Panc1 (cell line): ENCODE results near the gene IPO5. TPM values are rescaled to one million over a fixed set of nuclear protein-coding genes. Genes with fewer than 3 reads are reported as not detected.

Experiments
- ATAC-seq: fragments of 200-7000 bp; cut with Tn5 transposase; 2 replicates; pipeline ENCODE4 v1.9.1; 2020; ENCODE audit warnings: mild to moderate bottlenecking, moderate library complexity
- BruUV-seq: library from RNA; stranded (reverse); fragments of 400-500 nt; replicated peaks from 2 replicates; lab custom pipeline; 2021; lab: Mats Ljungman, UMichigan
- CTCF ChIA-PET: fragments of 300-600 bp; sonication (Branson Sonifier 250); formaldehyde crosslinking; loops from one replicate; lab custom pipeline; 2022; ENCODE audit warnings: antibody characterized with exemption; lab: Charles Lee
- POLR2A ChIA-PET: fragments of 300-600 bp; sonication (Branson Sonifier 250); formaldehyde crosslinking; loops from one replicate; lab custom pipeline; 2022; ENCODE audit warnings: antibody characterized with exemption; lab: Charles Lee
- DNase-seq: peaks from one replicate; pipeline ENCODE4 v3.0.0-alpha.2; 2010; ENCODE audit warnings: low read depth, low spot score
- H3K27ac ChIP-seq: 2 replicates; pipeline ENCODE4 v1.5.1; 2011; ENCODE audit warnings: mild to moderate bottlenecking, low read length, inconsistent platforms
- H3K27me3 ChIP-seq: fragments of 200-500 bp; sonication (Bioruptor generic); 2 replicates; pipeline ENCODE4 v1.6.0; 2014; ENCODE audit warnings: low read length, inconsistent platforms; ENCODE audit not compliant: control insufficient read depth, insufficient read depth
- H3K36me3 ChIP-seq: fragments of 200-500 bp; sonication (Bioruptor generic); 2 replicates; pipeline ENCODE4 v1.5.1; 2014; ENCODE audit warnings: inconsistent platforms, mild to moderate bottlenecking, low read length, moderate library complexity; ENCODE audit not compliant: control insufficient read depth, insufficient read depth
- H3K4me1 ChIP-seq: 2 replicates; pipeline ENCODE4 v1.5.1; 2011; ENCODE audit warnings: inconsistent platforms, mild to moderate bottlenecking, low read length, moderate library complexity; ENCODE audit not compliant: control insufficient read depth, insufficient read depth
- H3K4me3 ChIP-seq, 2 experiments: 2 replicates each; pipeline ENCODE4 v1.5.1; 2011 to 2012; ENCODE audit warnings: low read depth in 2 of 2, low read length in 2 of 2, mild to moderate bottlenecking in 2 of 2, inconsistent platforms in 1 of 2, moderate library complexity in 1 of 2
- H3K9me3 ChIP-seq: fragments of 200-500 bp; sonication (Bioruptor generic); 2 replicates; pipeline ENCODE4 v1.5.1; 2014; ENCODE audit warnings: low read depth, mild to moderate bottlenecking, inconsistent platforms, low read length, moderate library complexity; ENCODE audit not compliant: control insufficient read depth, insufficient read depth
- POLR2AphosphoS5 ChIP-seq: IDR thresholded peaks from 2 replicates; pipeline ENCODE4 v1.6.1; 2012; ENCODE audit warnings: mild to moderate bottlenecking, low read depth, low read length, moderate library complexity
- SIN3A ChIP-seq: IDR thresholded peaks from 2 replicates; pipeline ENCODE4 v1.6.1; 2012; ENCODE audit warnings: low read depth, mild to moderate bottlenecking, low read length, moderate library complexity, borderline replicate concordance; ENCODE audit not compliant: insufficient read depth
- TCF7L2 ChIP-seq: IDR thresholded peaks from 2 replicates; pipeline ENCODE4 v1.6.1; 2011; ENCODE audit warnings: mild to moderate bottlenecking, low read depth, low read length, inconsistent platforms
- in situ Hi-C: cut with HindIII; loops from 2 replicates; pipeline ENCODE4 v1.10.0; 2016; ENCODE audit warnings: low sequenced_read_pairs, low pct_unique_long_range_greater_than_20kb
- intact Hi-C: fragments of 100-400 bp; cut with micrococcal nuclease; formaldehyde crosslinking; loops from one replicate; pipeline ENCODE4 v1.10.0; 2022; ENCODE audit not compliant: unreplicated experiment
- total RNA-seq: library from RNA; stranded (reverse); gene quantifications from one replicate; pipeline ENCODE4 v1.2.1, GENCODE V29; 2021; ENCODE audit not compliant: unreplicated experiment
- TF ChIP-seq, protein P1 (sequence below), 2 experiments: IDR thresholded peaks; 2 replicates each; pipeline ENCODE4 v1.6.1; 2011 to 2012; ENCODE audit warnings: low read depth in 2 of 2, control low read depth in 1 of 2, low read length in 1 of 2, mild to moderate bottlenecking in 1 of 2, moderate library complexity in 1 of 2; ENCODE audit not compliant: insufficient read depth in 1 of 2
- TF ChIP-seq, protein P2 (sequence below): fragments of 450-650 bp; IDR thresholded peaks from 2 replicates; pipeline ENCODE4 v1.5.1; 2017; ENCODE audit warnings: mild to moderate bottlenecking

IPO5 gene
- total RNA-seq, 1 experiment from 2014 or later: 122 TPM

DNA sequence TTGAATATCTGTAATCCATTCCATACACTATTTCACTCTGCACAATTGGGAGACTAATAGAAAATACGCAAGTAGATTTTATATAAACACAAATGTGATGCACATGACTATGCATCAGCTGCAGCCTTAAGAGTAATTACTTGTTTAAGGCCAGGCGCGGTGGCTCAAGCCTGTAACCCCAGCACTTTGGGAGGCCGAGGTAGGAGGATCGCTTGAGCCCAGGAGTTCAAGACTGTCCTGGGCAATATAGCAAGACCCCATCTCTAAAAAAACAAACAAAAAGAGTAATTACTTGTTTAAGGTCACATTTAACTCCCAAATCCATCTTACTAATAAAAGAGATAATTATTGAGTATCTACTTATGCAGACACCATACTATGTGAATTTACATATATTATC, 18.0 kb downstream of the IPO5 start:
- no peaks in the 10 kb centered on the region for H3K4me1 ChIP-seq
- no TSS peak for BruUV-seq
- no peak overlapping the region for H3K27ac ChIP-seq
- H3K4me3 ChIP-seq: no peak overlapping the region
- no peaks in the 10 kb centered on the region for H3K36me3 ChIP-seq
- H3K27me3 ChIP-seq: no peaks in the 10 kb centered on the region
- ATAC-seq (no peak), DNase-seq (no peak)
- ChIA-PET POLR2A (no interaction called here), CTCF (no interaction called here)
- intact Hi-C loops (loop anchor here (10.0 kb wide), 1 partner anchor 117 kb away; no protein-coding TSS in a partner anchor), in situ Hi-C loops (no loop called here)
- H3K9me3 ChIP-seq: no peaks in the 10 kb centered on the region
- TF ChIP-seq, protein P1, sequence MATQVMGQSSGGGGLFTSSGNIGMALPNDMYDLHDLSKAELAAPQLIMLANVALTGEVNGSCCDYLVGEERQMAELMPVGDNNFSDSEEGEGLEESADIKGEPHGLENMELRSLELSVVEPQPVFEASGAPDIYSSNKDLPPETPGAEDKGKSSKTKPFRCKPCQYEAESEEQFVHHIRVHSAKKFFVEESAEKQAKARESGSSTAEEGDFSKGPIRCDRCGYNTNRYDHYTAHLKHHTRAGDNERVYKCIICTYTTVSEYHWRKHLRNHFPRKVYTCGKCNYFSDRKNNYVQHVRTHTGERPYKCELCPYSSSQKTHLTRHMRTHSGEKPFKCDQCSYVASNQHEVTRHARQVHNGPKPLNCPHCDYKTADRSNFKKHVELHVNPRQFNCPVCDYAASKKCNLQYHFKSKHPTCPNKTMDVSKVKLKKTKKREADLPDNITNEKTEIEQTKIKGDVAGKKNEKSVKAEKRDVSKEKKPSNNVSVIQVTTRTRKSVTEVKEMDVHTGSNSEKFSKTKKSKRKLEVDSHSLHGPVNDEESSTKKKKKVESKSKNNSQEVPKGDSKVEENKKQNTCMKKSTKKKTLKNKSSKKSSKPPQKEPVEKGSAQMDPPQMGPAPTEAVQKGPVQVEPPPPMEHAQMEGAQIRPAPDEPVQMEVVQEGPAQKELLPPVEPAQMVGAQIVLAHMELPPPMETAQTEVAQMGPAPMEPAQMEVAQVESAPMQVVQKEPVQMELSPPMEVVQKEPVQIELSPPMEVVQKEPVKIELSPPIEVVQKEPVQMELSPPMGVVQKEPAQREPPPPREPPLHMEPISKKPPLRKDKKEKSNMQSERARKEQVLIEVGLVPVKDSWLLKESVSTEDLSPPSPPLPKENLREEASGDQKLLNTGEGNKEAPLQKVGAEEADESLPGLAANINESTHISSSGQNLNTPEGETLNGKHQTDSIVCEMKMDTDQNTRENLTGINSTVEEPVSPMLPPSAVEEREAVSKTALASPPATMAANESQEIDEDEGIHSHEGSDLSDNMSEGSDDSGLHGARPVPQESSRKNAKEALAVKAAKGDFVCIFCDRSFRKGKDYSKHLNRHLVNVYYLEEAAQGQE (IDR thresholded peaks at IDR 0.05; ENCODE audit: insufficient read depth in 1 of 2, low read depth in 2 of 2, low read length in 1 of 2): no peak
- TF ChIP-seq, protein P2, sequence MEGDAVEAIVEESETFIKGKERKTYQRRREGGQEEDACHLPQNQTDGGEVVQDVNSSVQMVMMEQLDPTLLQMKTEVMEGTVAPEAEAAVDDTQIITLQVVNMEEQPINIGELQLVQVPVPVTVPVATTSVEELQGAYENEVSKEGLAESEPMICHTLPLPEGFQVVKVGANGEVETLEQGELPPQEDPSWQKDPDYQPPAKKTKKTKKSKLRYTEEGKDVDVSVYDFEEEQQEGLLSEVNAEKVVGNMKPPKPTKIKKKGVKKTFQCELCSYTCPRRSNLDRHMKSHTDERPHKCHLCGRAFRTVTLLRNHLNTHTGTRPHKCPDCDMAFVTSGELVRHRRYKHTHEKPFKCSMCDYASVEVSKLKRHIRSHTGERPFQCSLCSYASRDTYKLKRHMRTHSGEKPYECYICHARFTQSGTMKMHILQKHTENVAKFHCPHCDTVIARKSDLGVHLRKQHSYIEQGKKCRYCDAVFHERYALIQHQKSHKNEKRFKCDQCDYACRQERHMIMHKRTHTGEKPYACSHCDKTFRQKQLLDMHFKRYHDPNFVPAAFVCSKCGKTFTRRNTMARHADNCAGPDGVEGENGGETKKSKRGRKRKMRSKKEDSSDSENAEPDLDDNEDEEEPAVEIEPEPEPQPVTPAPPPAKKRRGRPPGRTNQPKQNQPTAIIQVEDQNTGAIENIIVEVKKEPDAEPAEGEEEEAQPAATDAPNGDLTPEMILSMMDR: no peak
- TF ChIP-seq SIN3A (no peak), POLR2AphosphoS5 (no peak), TCF7L2 (no peak)

DNA sequence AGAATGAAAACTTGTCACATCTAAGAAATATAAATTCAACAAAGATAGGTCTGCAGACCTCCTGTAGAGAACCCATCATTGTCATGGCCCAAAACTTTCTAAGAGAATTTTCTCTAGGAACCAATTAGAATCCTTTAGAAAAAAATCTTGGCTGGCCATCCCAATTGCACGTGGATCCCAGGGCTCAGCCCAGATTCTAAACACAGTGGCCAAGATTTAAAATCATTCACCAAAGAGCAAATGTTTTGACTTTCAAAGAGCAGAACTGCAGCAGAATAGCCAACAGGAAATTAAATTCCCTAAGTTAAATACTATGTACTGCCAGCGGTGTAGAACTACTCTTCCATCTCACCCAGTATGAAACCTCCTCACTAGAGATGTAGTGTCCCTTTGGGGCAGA, 21.3 kb downstream of the IPO5 start:
- Histone ChIP-seq H3K4me3 (no peak overlapping the region), H3K36me3 (peaks cover 6% of the 10 kb centered on the region; the same call in 1 of the 2 replicates), H3K27me3 (no peaks in the 10 kb centered on the region), H3K9me3 (no peaks in the 10 kb centered on the region), H3K27ac (no peak overlapping the region), H3K4me1 (peaks cover 9% of the 10 kb centered on the region)
- no TSS peak for BruUV-seq
- no peak for TF ChIP-seq SIN3A
- CTCF ChIA-PET: no interaction called here
- in situ Hi-C loops: no loop called here
- intact Hi-C loops: loop anchor here (10.0 kb wide), 1 partner anchor 120 kb away; no protein-coding TSS in a partner anchor
- POLR2A ChIA-PET: no interaction called here
- no peak for DNase-seq
- no peak for ATAC-seq

DNA sequence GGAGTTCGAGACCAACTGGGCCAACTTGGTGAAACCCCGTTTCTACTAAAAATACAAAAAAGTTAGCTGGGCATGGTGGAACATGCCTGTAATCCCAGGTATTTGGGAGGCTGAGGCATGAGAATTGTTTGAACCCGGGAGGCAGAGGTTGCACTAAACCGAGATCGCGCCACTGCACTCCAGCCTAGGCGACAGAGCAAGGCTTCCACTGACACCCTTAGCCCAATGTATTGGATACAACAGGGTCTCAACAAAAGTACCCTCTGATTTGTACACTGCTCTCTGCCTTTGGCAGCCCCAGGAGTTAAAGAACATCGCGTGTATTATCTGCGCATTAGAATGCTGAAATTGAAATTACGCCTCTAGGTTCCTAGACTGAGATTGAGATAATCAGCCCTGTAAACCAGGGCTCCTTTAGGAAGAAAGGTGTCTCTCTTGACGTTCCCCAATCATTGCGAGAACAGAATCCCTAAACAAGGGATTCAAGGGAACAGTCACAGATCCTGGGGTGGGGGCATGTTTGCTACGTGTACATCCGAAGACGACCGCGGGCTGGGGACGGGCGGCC, 21.9 kb downstream of the IPO5 start:
- Histone ChIP-seq H3K4me1 (peaks cover 11% of the 10 kb centered on the region), H3K27me3 (no peaks in the 10 kb centered on the region), H3K36me3 (peaks cover 6% of the 10 kb centered on the region; the same call in 1 of the 2 replicates), H3K9me3 (no peaks in the 10 kb centered on the region), H3K4me3 (peak overlapping the region; percentile 74 to 86), H3K27ac (peak overlapping the region; percentile 81)
- ATAC-seq (no peak), DNase-seq (no peak)
- ChIA-PET POLR2A (no interaction called here), CTCF (no interaction called here)
- in situ Hi-C loops: no loop called here
- BruUV-seq: no TSS peak
- TF ChIP-seq TCF7L2: no peak
- TF ChIP-seq SIN3A: no peak
- TF ChIP-seq, protein P2: no peak
- TF ChIP-seq POLR2AphosphoS5: no peak
- TF ChIP-seq, protein P1 (IDR thresholded peaks at IDR 0.05; ENCODE audit: insufficient read depth in 1 of 2, low read depth in 2 of 2, low read length in 1 of 2): no peak
- intact Hi-C loops: loop anchor here (10.0 kb wide), 1 partner anchor 121 kb away; no protein-coding TSS in a partner anchor
